Calu3 (cell line): Measurements from ENCODE around the gene GCFC2. TPM values are rescaled to one million over a fixed set of nuclear protein-coding genes. Genes with fewer than 3 reads are reported as not detected.

ENCODE experiments used
- Bru-seq: library from RNA; stranded (reverse); fragments of 400-500 nt; gene quantifications from one replicate; lab custom pipeline; 2021; lab: Mats Ljungman, UMichigan
- BruChase-seq, 2 experiments: library from RNA; stranded (reverse); fragments of 400-500 nt; gene quantifications; one replicate each; lab custom pipeline; 2021; lab: Mats Ljungman, UMichigan
- BruUV-seq: library from RNA; stranded (reverse); fragments of 400-500 nt; replicated peaks from 2 replicates; lab custom pipeline; 2021; lab: Mats Ljungman, UMichigan
- CTCF ChIA-PET: fragments of 300-600 bp; sonication (Branson Sonifier 250); formaldehyde crosslinking; loops from one replicate; lab custom pipeline; 2022; ENCODE audit warnings: antibody characterized with exemption; lab: Charles Lee
- DNase-seq: peaks from one replicate; pipeline ENCODE4 v3.0.0; 2022
- H3K27ac Mint-ChIP-seq: one replicate; pipeline ENCODE4 v1.8.0; 2022; ENCODE audit warnings: mixed read lengths; ENCODE audit not compliant: unreplicated experiment
- H3K27me3 Mint-ChIP-seq: one replicate; pipeline ENCODE4 v1.8.0; 2022; ENCODE audit warnings: mixed read lengths; ENCODE audit not compliant: unreplicated experiment
- H3K36me3 Mint-ChIP-seq: one replicate; pipeline ENCODE4 v1.8.0; 2022; ENCODE audit warnings: mild to moderate bottlenecking, moderate library complexity, mixed read lengths; ENCODE audit not compliant: insufficient read depth, unreplicated experiment
- H3K4me1 Mint-ChIP-seq: one replicate; pipeline ENCODE4 v1.8.0; 2022; ENCODE audit warnings: mild to moderate bottlenecking, low read depth, mixed read lengths; ENCODE audit not compliant: unreplicated experiment
- H3K4me3 Mint-ChIP-seq: one replicate; pipeline ENCODE4 v1.8.0; 2022; ENCODE audit warnings: mild to moderate bottlenecking, low read depth, moderate library complexity, mixed read lengths; ENCODE audit not compliant: unreplicated experiment
- H3K9me3 Mint-ChIP-seq: one replicate; pipeline ENCODE4 v1.8.0; 2022; ENCODE audit warnings: low read depth, mixed read lengths; ENCODE audit not compliant: unreplicated experiment
- CTCF ChIP-seq: fragments of 200-600 bp; IDR thresholded peaks from one replicate; pipeline ENCODE4 v1.8.0; 2022; ENCODE audit warnings: antibody characterized with exemption; ENCODE audit not compliant: unreplicated experiment
- intact Hi-C: fragments of 100-400 bp; cut with micrococcal nuclease; formaldehyde crosslinking; loops from one replicate; pipeline ENCODE4 v1.10.0; 2022; ENCODE audit not compliant: unreplicated experiment
- long read RNA-seq: library from polyadenylated mRNA; stranded (forward); transcript quantifications from one replicate; pipeline ENCODE4 v2.0.0, GENCODE V29; 2022
- total RNA-seq: library from RNA; stranded (reverse); gene quantifications from 2 replicates; pipeline ENCODE4 v1.2.3, GENCODE V29; 2022

GCFC2 gene
- total RNA-seq, result 18.2 and 25.6 TPM in 2 replicates
- Bru-seq, nascent RNA, result percentile 74 among the genes with signal in this experiment
- percentile 62 among the genes with signal in this experiment for BruChase-seq, experiment 1, labeled RNA remaining after a 6-hour chase
- percentile 69 among the genes with signal in this experiment for BruChase-seq, experiment 2, labeled RNA remaining after a 2-hour chase
- long read RNA-seq, full-length matches to known transcripts, result 13 of 36 reads
- long read RNA-seq, partial matches to known transcripts, result 3 of 36 reads
- long read RNA-seq, other reads (novel, unspliced or antisense), result 20 of 36 reads

- Mint-ChIP-seq H3K27me3 (peaks cover 12% of the 10 kb centered on the region), H3K4me3 (peak within 1 kb of the TSS; percentile 69), H3K27ac (peak within 1 kb of the TSS; percentile 72), H3K36me3 (peaks cover 24% of the 10 kb centered on the region), H3K9me3 (no peaks in the 10 kb centered on the region), H3K4me1 (peaks cover 17% of the 10 kb centered on the region)
- CTCF ChIA-PET, result interaction anchor here (0.5 to 1.1 kb wide), 2 partner anchors 43 to 902 kb away, joined by 3 read pairs; no protein-coding TSS in a partner anchor
- intact Hi-C loops, result no loop called here
- TSS peak; percentile 64 for BruUV-seq
- peak; percentile 28 for TF ChIP-seq CTCF
- DNase-seq, result peak; percentile 87
These were observed at the start of gene GCFC2 for GRCh38 chr2:75710577-75711253. GCFC2 (minus strand) TSS chr2:75710915; CDS start chr2:75710855, 60 bp downstream.

DNA sequence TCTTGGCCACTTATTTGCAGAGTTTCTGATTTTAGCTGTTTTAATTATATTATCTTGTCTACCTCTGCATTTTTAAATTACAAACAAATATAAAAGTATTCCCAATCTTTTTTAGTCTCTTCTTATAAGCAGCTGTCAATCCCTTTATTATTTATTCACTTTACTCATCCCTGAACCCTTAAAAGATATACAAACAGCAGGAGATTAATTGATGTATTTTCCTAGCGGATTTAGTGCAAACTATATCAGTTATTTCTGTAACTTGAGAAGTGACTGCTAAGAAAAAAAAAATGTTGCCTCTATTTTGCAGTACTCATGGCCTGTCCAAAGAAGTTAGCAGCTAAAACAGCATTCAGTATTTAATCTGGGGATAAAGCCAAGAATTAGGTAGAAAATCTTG, 42.1 kb upstream of the GCFC2 start:
- CTCF ChIA-PET, result no interaction called here
- BruUV-seq, result no TSS peak
- no peaks in the 10 kb centered on the region for H3K36me3 Mint-ChIP-seq
- no peak overlapping the region for H3K27ac Mint-ChIP-seq
- H3K4me1 Mint-ChIP-seq, result no peaks in the 10 kb centered on the region
- H3K9me3 Mint-ChIP-seq, result peaks cover 3% of the 10 kb centered on the region
- H3K27me3 Mint-ChIP-seq, result peaks cover 9% of the 10 kb centered on the region
- DNase-seq, result no peak
- no peak overlapping the region for H3K4me3 Mint-ChIP-seq
- intact Hi-C loops, result no loop called here
- no peak for TF ChIP-seq CTCF

DNA sequence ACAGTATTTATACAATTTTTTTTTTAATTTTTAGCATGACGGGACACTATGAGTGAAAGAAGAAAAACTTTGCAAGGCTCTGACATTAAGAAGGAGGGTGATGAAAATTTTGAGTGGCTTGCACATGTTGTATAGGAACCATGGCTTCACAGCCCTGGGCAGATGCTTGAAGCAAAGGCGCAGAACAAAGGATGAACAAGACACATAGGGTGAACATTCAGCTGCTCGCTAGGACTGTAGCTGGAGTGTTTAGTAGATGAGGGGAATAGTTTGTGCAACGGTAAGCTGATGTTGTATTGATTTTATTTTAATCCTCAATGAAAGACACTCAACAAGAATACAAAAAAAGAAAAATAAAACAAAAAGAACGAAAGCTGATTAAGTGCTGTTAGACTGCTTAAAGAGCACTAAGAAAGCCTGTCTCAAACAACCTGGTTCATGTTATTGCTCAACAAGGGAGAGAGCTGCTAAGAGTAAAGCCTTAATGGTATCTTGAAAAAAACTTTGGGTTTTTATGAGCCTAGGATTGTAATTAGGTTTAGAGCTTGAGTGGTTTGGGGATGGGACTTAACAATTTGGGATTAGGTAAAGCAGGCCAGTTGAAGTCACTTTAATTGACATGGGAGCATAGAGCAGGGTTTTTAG, 41.2 kb upstream of the GCFC2 start:
- no peak overlapping the region for H3K27ac Mint-ChIP-seq
- peaks cover 9% of the 10 kb centered on the region for H3K27me3 Mint-ChIP-seq
- intact Hi-C loops, result no loop called here
- H3K9me3 Mint-ChIP-seq, result no peaks in the 10 kb centered on the region
- no peaks in the 10 kb centered on the region for H3K36me3 Mint-ChIP-seq
- CTCF ChIA-PET, result no interaction called here
- no peak overlapping the region for H3K4me3 Mint-ChIP-seq
- TF ChIP-seq CTCF, result no peak
- no peak for DNase-seq
- no peaks in the 10 kb centered on the region for H3K4me1 Mint-ChIP-seq
- BruUV-seq, result no TSS peak

DNA sequence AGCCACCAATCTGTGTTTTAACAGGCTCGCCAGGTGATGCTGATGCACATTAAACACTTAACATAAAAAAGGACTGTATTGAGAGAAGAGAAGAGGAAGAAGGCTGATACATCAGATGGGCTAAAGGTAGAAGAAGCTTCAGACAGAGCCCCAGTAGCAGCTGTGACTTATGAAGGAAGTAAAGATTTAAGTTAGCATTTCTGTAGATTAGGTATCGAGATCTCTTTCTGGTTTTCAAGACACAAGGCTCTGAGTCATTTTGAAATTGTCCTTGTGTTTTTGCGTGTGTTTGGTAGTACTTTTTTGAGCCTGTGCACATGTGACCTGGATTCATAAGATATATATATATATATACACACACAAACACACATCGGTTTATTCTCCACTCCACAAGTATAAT, 40.6 kb upstream of the GCFC2 start:
- Mint-ChIP-seq H3K4me3 (no peak overlapping the region), H3K36me3 (no peaks in the 10 kb centered on the region), H3K27ac (no peak overlapping the region), H3K27me3 (peaks cover 9% of the 10 kb centered on the region), H3K9me3 (no peaks in the 10 kb centered on the region), H3K4me1 (no peaks in the 10 kb centered on the region)
- intact Hi-C loops, result no loop called here
- TF ChIP-seq CTCF, result no peak
- DNase-seq, result no peak
- CTCF ChIA-PET, result no interaction called here
- BruUV-seq, result no TSS peak
